NCI-H82 (cell line): ENCODE results near the gene EIF4G3.
"Not testable (repeated sequence)": the region's sequence is repeated elsewhere in the genome, so short reads cannot be mapped to it uniquely, and the experiment has no call there.

Source experiments
- DNase-seq: peaks from one replicate; lab custom pipeline; 2025; lab: John Stamatoyannopoulos, UW

EIF4G3 gene, protein sequence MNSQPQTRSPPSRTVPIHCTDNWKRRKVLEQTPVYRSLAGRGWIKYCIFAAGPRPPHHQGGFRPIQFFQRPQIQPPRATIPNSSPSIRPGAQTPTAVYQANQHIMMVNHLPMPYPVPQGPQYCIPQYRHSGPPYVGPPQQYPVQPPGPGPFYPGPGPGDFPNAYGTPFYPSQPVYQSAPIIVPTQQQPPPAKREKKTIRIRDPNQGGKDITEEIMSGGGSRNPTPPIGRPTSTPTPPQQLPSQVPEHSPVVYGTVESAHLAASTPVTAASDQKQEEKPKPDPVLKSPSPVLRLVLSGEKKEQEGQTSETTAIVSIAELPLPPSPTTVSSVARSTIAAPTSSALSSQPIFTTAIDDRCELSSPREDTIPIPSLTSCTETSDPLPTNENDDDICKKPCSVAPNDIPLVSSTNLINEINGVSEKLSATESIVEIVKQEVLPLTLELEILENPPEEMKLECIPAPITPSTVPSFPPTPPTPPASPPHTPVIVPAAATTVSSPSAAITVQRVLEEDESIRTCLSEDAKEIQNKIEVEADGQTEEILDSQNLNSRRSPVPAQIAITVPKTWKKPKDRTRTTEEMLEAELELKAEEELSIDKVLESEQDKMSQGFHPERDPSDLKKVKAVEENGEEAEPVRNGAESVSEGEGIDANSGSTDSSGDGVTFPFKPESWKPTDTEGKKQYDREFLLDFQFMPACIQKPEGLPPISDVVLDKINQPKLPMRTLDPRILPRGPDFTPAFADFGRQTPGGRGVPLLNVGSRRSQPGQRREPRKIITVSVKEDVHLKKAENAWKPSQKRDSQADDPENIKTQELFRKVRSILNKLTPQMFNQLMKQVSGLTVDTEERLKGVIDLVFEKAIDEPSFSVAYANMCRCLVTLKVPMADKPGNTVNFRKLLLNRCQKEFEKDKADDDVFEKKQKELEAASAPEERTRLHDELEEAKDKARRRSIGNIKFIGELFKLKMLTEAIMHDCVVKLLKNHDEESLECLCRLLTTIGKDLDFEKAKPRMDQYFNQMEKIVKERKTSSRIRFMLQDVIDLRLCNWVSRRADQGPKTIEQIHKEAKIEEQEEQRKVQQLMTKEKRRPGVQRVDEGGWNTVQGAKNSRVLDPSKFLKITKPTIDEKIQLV (N-terminal part only)

GRCh38 chr1:21176586-21177555 lies at the start of gene EIF4G3:
TSS of gene EIF4G3 (minus strand) at chr1:21176897. CDS start at chr1:21002742, 174,155 bp downstream.
- peak; percentile 99 for DNase-seq

DNA sequence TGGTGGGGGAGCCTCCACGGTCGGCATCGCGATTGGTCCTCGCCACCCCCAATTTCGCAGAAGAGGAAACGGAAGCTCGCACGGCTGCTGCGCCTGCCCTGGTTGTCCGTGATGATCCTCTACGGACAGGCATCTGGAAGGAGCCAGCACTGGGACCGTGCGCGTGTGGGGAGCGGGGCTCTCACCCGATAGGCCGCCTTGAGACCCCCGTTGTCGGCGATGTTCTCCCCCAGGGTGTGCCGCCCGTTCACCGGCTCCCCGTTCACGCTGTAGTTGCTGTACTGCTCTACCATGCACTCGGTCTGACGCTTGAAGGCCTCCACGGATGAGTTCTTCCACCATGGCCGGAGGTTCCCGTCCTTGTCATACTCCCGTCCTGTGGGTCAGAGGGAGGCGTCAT lies 48.4 kb upstream of the EIF4G3 start:
- DNase-seq: no peak

- no peak for DNase-seq
Measured at GRCh38 chr1:21220815-21221214, 44.1 kb upstream of the EIF4G3 start.

DNA sequence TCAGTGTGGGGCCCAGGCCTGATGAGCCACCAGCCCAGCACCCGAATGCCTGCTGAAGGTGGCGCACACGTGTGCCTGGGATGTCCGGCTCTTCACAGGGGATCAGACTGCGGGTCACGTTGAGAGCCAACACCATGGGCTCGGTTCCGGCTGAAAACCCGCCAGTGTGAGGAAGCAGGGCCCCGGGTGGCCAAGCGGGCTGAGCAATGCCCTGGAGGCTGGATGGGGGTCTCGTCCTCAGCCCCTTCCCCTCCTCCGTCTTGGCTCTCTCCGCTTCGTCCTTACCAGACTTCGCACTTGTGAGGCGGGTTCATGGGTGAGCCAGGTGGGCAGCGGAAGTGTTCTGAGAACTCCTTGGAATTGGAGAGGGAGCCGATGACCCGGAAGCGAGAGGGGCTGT lies 43.0 kb upstream of the EIF4G3 start:
- DNase-seq: no peak

GRCh38 chr1:21217812-21218596 lies 41.3 kb upstream of the EIF4G3 start:
- DNase-seq: peak; percentile 64

DNA sequence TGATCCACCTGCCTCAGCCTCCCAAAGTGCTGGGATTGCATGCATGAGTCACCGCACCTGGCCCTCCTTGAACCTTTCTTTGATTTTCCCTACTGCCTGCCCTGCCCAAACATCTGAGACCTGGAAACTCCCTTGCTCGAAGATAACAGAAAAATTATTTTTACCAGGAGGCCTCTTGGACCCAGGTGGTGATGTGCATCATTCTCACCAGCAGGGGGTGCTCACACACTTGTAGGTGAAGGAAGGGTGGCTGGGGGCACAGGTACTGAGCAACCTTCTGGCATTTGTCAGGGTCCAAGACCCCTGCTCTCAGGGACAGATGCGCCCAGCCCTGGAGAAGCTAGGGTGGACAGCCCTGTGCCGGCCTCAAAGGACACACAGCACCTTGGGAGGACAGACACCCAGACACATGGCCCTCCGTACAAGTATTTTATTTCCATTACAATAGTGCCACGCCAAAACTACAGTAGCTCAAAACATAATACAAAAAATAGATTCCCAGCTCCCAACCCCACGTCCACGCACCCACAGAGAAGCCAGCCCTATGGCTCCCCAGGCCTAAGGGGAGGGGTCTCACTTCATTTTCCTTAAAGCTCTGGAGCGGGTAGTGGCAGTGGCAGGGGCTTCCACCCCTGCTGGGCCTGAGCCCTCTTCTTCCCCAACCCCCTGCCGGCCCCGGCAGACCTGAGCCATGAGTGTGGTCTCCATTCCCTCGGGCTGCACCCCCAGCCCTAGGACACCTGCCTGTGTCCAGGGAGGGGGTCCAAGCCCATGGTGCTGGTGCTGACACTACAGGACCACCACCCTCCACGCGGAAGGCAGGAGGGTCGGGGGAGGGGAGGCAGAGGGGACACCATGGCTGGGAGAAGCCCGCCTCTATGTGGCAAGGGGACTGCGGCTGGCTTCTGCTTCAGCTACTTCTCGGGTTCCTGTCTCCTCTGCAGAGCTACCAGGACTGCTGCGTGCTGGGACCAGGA lies 40.4 kb upstream of the EIF4G3 start:
- peak; percentile 84 for DNase-seq

DNA sequence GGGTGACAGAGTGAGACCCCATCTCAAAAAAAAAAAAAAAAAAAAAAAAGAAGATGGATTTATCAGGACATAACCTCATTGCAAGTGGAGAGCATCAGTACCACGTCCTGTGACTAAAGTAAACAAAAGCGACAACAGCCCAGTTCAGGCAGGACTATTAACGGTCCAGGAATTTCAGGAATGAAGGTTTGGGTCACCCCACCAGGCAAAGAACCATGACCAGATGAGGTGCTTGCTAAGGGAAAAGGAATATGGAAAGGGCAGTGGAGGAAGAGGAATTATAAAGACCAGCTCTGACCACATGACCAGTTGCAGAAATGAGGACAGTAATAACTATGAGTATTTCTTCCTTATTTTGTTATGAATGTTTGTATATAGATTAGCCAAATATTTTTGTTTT lies 35.4 kb upstream of the EIF4G3 start:
- no peak for DNase-seq

DNA sequence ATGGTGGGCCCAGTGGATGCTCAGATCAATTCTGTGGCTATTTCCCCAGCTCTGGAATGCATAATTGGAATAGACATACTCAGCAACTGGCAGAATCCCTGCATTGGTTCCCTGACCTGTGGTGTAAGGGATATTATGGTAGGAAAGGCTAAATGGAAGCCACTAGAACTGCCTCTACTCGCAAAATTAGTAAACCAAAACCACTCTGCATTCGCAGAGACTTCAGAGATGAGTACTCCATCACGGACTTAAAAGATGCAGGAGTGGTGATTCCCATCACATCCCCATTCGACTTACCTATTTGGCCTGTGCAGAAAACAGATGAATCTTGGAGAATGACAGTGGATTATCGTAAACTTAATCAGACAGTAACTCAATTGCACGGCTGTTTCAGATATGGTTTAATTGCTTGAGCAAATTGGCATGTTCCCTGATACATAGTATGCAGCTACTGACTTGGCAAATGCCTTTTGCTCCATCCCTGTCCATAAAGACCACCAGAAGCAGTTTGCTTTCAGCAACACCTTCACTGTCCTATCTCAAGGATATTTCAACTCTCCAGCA lies 31.5 kb upstream of the EIF4G3 start:
- DNase-seq: not testable (repeated sequence)

- DNase-seq: no peak
Measured at GRCh38 chr1:21206117-21206516, 29.4 kb upstream of the EIF4G3 start.

DNA sequence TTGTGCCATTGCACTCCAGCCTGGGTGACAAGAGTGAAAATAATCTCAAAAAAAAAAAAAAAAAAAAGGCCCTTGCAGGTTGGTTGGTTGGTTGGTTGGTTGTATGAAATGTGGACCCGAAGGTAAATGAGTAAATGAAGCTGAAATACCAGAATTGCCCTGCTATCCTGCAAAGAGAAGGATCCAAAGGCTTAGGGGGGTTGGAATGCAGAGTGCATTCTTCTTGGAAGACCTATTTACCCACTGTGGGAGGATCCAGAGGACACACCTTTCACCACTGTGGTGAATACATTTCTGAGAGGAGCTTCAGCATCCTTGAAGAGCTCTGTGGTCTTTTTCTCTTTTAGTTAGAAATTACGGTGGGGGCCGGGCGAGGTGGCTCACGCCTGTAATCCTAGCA lies 28.7 kb upstream of the EIF4G3 start:
- DNase-seq: no peak

DNA sequence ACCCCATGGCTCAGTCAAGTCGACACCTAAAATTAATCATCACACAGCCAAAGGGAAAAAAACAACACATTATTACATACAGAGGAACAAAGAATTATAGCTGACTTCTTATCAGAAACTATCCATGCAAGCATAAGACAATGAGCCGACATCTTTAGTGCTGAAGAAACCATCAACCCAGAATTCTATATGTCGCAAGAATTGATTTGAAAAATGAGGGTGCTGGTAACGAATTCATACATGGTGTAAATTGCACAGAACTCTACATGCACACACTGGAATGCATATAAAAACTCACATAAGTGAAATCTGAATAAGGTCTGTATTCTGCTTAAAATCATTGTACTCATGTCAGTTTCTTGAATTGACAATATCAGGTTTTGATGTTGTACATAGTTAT lies 25.0 kb upstream of the EIF4G3 start:
- DNase-seq: no peak

GRCh38 chr1:21201238-21201637 lies 24.5 kb upstream of the EIF4G3 start:
- DNase-seq: not testable (repeated sequence)

- no peak for DNase-seq
Measured at GRCh38 chr1:21200767-21201166, 24.1 kb upstream of the EIF4G3 start.

DNA sequence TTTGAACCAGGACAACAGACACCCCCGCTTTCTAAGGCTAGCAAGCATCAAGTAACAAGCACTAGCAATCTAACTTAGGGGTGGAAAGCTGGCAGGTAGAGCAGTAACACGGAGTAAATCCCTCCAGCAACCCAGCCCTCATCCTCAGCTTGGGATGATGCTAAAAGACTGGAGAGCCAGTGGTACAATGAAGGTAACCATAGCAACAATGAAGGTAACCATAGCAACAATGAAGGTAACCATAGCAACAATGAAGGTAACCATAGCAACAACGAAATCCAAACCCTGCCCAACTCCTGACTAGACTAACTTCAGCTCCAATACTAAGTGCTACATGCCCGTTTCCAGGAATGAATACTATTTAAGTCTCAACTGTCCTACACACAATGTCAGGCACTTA lies 22.2 kb upstream of the EIF4G3 start:
- DNase-seq: no peak

- no peak for DNase-seq
Measured at GRCh38 chr1:21192871-21193270, 16.2 kb upstream of the EIF4G3 start.

DNA sequence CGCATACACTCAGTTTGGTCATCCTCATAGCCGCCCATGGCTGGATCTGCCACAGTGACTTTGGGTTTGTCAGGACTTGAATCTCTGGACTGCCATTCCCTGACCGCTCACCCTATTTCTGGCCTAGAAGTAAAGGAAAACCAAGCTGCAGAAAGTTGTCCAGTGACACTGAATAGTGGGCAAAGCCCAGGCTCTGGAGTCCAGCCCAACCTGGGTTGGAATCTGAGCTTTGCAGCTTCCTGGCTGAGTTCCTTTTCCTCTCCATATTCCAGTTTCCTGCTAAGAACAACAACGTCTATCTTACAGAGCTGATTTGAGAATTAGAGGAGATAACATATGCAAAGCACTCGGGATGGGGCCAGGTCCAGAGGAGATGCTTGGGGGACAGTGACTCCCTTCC lies 15.6 kb upstream of the EIF4G3 start:
- DNase-seq: no peak

- DNase-seq: not testable (repeated sequence)
Measured at GRCh38 chr1:21190771-21191170, 14.1 kb upstream of the EIF4G3 start.

DNA sequence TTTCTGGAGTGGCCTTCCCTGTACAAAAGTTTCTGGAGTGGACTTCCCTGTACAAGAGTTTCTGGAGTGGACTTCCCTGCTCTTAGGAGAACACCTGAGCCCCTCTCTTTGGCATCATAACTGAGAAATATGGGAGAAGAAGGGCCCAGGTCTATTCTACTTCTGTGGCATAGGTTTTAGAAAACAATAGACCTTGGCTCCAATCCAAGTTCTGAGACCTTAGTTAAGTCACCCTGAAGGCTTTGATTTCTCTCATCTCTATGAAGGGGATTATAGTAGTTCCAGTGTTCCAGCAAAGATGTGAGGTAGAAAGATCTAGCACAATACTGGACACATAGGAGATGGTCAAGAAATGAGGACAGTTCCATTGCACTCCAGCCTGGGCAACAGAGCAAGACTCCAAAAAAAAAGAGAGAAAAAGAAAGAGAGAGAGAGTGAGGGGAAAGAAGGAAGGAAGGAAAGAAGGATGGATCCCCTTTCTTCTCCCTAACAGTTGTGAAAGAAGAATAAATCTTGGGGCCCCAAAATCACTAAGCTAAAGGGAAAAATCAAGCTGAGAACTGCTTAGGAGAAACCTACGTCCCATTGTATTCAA lies 13.3 kb upstream of the EIF4G3 start:
- peak; percentile 60 for DNase-seq

GRCh38 chr1:21189421-21189820 lies 12.7 kb upstream of the EIF4G3 start:
- no peak for DNase-seq
